Measurements from ENCODE around the gene ZBED4.

GRCh38 chr22:49907807-49908206 lies 54.2 kb downstream of the ZBED4 start:
- no peak for TF ChIP-seq POLR2A (IDR thresholded peaks at IDR 0.05; ENCODE audit: low read length)
- no peak for TF ChIP-seq GATA1 (IDR thresholded peaks at IDR 0.05; ENCODE audit: low read depth, low read length)
